ENCODE data around the gene CAPN15. TPM values are rescaled to one million over a fixed set of nuclear protein-coding genes. Genes with fewer than 3 reads are reported as not detected.
"Not testable (repeated sequence)": the region's sequence is repeated elsewhere in the genome, so short reads cannot be mapped to it uniquely, and the experiment has no call there.

The CAPN15 gene
- 7.1 and 14.9 TPM in 2 replicates for total RNA-seq (2014; rRNA removed; shearing (Covaris generic))

GRCh38 chr16:527015-527903 lies at the start of gene CAPN15:
TSS of gene CAPN15 (plus strand) at chr16:527712. CDS start at chr16:546839, 19,127 bp downstream.
- DNase-seq (ENCODE audit: low read depth) = peak; percentile 81

GRCh38 chr16:478287-478686 lies 49.2 kb upstream of the CAPN15 start:
- not testable (repeated sequence) for DNase-seq (ENCODE audit: low read depth)

- DNase-seq (ENCODE audit: low read depth) = no peak
These were observed 44.9 kb upstream of the CAPN15 start for GRCh38 chr16:482468-483185.

GRCh38 chr16:483341-484075 lies 44.0 kb upstream of the CAPN15 start:
- DNase-seq (ENCODE audit: low read depth) = no peak

- no peak for DNase-seq (ENCODE audit: low read depth)
These were observed 37.9 kb upstream of the CAPN15 start for GRCh38 chr16:489606-490005.

GRCh38 chr16:490768-491167 lies 36.7 kb upstream of the CAPN15 start:
- no peak for DNase-seq (ENCODE audit: low read depth)

GRCh38 chr16:491220-491919 lies 36.1 kb upstream of the CAPN15 start:
- no peak for DNase-seq (ENCODE audit: low read depth)

GRCh38 chr16:492211-492875 lies 35.2 kb upstream of the CAPN15 start:
- DNase-seq (ENCODE audit: low read depth) = no peak

GRCh38 chr16:494676-495075 lies 32.8 kb upstream of the CAPN15 start:
- DNase-seq (ENCODE audit: low read depth) = not testable (repeated sequence)

- peak; percentile 30 for DNase-seq (ENCODE audit: low read depth)
These were observed 32.3 kb upstream of the CAPN15 start for GRCh38 chr16:495127-495748.

GRCh38 chr16:496097-496886 lies 31.2 kb upstream of the CAPN15 start:
- no peak for DNase-seq (ENCODE audit: low read depth)

GRCh38 chr16:497258-497657 lies 30.3 kb upstream of the CAPN15 start:
- no peak for DNase-seq (ENCODE audit: low read depth)

- DNase-seq (ENCODE audit: low read depth) = no peak
These were observed 27.6 kb upstream of the CAPN15 start for GRCh38 chr16:499924-500323.

- DNase-seq (ENCODE audit: low read depth) = no peak
These were observed 26.8 kb upstream of the CAPN15 start for GRCh38 chr16:500709-501108.

- no peak for DNase-seq (ENCODE audit: low read depth)
These were observed 25.2 kb upstream of the CAPN15 start for GRCh38 chr16:502179-502943.

GRCh38 chr16:503150-504071 lies 24.1 kb upstream of the CAPN15 start:
- DNase-seq (ENCODE audit: low read depth) = peak; percentile 12

- no peak for DNase-seq (ENCODE audit: low read depth)
These were observed 21.9 kb upstream of the CAPN15 start for GRCh38 chr16:505479-506245.

Data from RPMI7951 (cell line).